Measurements from ENCODE around the gene SEL1L. TPM values are rescaled to one million over a fixed set of nuclear protein-coding genes. Genes with fewer than 3 reads are reported as not detected.

The SEL1L gene
- total RNA-seq (2022; extraction: Qiagen RNA extraction; ENCODE audit: low read depth): 16.5 to 25.4 TPM (median 23.7 TPM) in 5 replicates

DNA sequence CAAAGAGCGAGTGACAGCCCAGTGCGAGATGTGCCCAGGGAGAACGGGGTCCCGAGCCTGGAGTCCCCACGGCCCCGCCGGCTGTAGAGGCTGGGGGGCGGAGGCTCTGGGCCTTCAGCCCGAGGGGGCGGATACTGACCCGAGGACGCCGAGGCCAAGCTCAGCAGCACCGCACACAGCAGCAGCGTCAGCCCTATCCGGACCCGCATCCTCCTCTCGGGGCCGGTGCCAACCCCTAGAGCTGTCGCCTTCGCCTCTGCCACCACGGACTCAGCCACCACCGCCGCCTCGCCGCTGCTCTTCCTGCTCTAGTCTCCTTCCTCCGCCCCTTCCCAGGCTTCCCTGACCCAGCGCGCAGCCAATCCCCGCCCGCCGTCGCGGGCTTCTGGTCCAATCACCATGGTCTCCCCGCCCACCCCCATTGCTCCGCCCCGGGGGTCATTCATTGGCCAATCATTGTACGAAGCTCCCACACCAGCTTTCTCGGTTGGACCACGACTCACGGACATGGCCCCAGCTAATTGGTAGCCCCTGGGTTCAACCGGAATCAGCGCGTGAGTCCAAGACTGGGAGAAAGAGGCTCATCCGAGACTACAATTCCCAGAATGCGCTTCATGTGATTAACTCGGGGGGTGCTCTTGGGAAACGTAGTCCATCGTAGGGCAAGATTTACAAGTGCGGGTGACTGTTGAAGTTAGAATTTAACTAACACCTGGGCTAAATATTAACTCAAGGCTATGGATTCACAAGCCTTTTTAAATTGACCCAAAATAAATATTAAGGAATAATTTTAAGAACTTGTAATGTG lies at the start of gene SEL1L:
Gene SEL1L (minus strand): TSS at position 318 of the 808 bp plus-strand sequence. CDS start 109 bp downstream, at position 209.

Other genes starting within 250 kb of the SEL1L start
- gene STON2, start 133.5 kb downstream of the SEL1L start, total RNA-seq (2022; extraction: Qiagen RNA extraction; ENCODE audit: low read depth): 0.79 to 1.1 TPM (median 0.90 TPM) in 5 replicates

All from A549 treated with RU486 at 1 μM for 4 hours (cell line).